Nephron progenitor cell (in vitro differentiated cells): Measurements from ENCODE around the gene LGALS14.

Experiments used
- DNase-seq: peaks from one replicate; pipeline ENCODE4 v3.0.0; 2021
- H3K27ac Mint-ChIP-seq: 2 replicates; pipeline ENCODE4 v1.8.0; 2021; ENCODE audit warnings: mild to moderate bottlenecking, moderate library complexity, mixed read lengths
- H3K27me3 Mint-ChIP-seq: 2 replicates; pipeline ENCODE4 v1.8.0; 2021; ENCODE audit warnings: mild to moderate bottlenecking, low read depth, mixed read lengths; ENCODE audit not compliant: poor library complexity
- H3K36me3 Mint-ChIP-seq: 2 replicates; pipeline ENCODE4 v1.8.0; 2021; ENCODE audit warnings: low read depth, mixed read lengths
- H3K4me1 Mint-ChIP-seq: 2 replicates; pipeline ENCODE4 v1.8.0; 2021; ENCODE audit warnings: mixed read lengths
- H3K4me3 Mint-ChIP-seq: 2 replicates; pipeline ENCODE4 v1.8.0; 2021; ENCODE audit warnings: mild to moderate bottlenecking, moderate library complexity, mixed read lengths
- H3K9me3 Mint-ChIP-seq: 2 replicates; pipeline ENCODE4 v1.8.0; 2021; ENCODE audit warnings: mild to moderate bottlenecking, moderate library complexity, mixed read lengths
- CTCF ChIP-seq: fragments of 200-600 bp; sonication (generic); IDR thresholded peaks from 2 replicates; pipeline ENCODE4 v1.5.0; 2021; ENCODE audit warnings: antibody characterized with exemption

The LGALS14 gene

GRCh38 chr19:39692166-39692565 is 12.1 kb upstream of the LGALS14 start:
- Mint-ChIP-seq H3K4me1 (no peaks in the 10 kb centered on the region), H3K36me3 (no peaks in the 10 kb centered on the region), H3K4me3 (no peak overlapping the region), H3K9me3 (peaks cover 7% of the 10 kb centered on the region), H3K27ac (no peak overlapping the region), H3K27me3 (peaks cover 39% of the 10 kb centered on the region)
- DNase-seq = no peak
- no peak for TF ChIP-seq CTCF

GRCh38 chr19:39692822-39693221 is 11.5 kb upstream of the LGALS14 start:
- DNase-seq = no peak
- Mint-ChIP-seq H3K27ac (no peak overlapping the region), H3K36me3 (no peaks in the 10 kb centered on the region), H3K4me1 (no peaks in the 10 kb centered on the region), H3K9me3 (peaks cover 7% of the 10 kb centered on the region), H3K4me3 (no peak overlapping the region), H3K27me3 (peaks cover 39% of the 10 kb centered on the region)
- TF ChIP-seq CTCF = no peak

- no peaks in the 10 kb centered on the region for H3K9me3 Mint-ChIP-seq
- H3K27me3 Mint-ChIP-seq = peaks cover 29% of the 10 kb centered on the region
- TF ChIP-seq CTCF = no peak
- DNase-seq = no peak
- H3K27ac Mint-ChIP-seq = no peak overlapping the region
- H3K4me1 Mint-ChIP-seq = no peaks in the 10 kb centered on the region
- no peaks in the 10 kb centered on the region for H3K36me3 Mint-ChIP-seq
- no peak overlapping the region for H3K4me3 Mint-ChIP-seq
These were observed 8.5 kb upstream of the LGALS14 start for GRCh38 chr19:39695759-39696158.

GRCh38 chr19:39696387-39696786 is 7.9 kb upstream of the LGALS14 start:
- H3K4me1 Mint-ChIP-seq = no peaks in the 10 kb centered on the region
- no peak for DNase-seq
- TF ChIP-seq CTCF = no peak
- H3K9me3 Mint-ChIP-seq = no peaks in the 10 kb centered on the region
- no peaks in the 10 kb centered on the region for H3K36me3 Mint-ChIP-seq
- H3K27ac Mint-ChIP-seq = no peak overlapping the region
- peaks cover 25% of the 10 kb centered on the region for H3K27me3 Mint-ChIP-seq
- no peak overlapping the region for H3K4me3 Mint-ChIP-seq

- Mint-ChIP-seq H3K4me3 (no peak overlapping the region), H3K36me3 (no peaks in the 10 kb centered on the region), H3K4me1 (no peaks in the 10 kb centered on the region), H3K27me3 (peaks cover 22% of the 10 kb centered on the region), H3K9me3 (no peaks in the 10 kb centered on the region), H3K27ac (no peak overlapping the region)
- no peak for DNase-seq
- TF ChIP-seq CTCF = no peak
These were observed 5.7 kb upstream of the LGALS14 start for GRCh38 chr19:39698535-39698934.

- DNase-seq = no peak
- no peaks in the 10 kb centered on the region for H3K9me3 Mint-ChIP-seq
- no peak overlapping the region for H3K27ac Mint-ChIP-seq
- no peak for TF ChIP-seq CTCF
- peaks cover 20% of the 10 kb centered on the region for H3K27me3 Mint-ChIP-seq
- no peaks in the 10 kb centered on the region for H3K36me3 Mint-ChIP-seq
- no peak overlapping the region for H3K4me3 Mint-ChIP-seq
- H3K4me1 Mint-ChIP-seq = peaks cover 5% of the 10 kb centered on the region
These were observed 3.0 kb upstream of the LGALS14 start for GRCh38 chr19:39701291-39701690.
